B cell (primary cell): Measurements from ENCODE around the gene TUBA8. TPM values are rescaled to one million over a fixed set of nuclear protein-coding genes. Genes with fewer than 3 reads are reported as not detected.

Experiments
- ATAC-seq: fragments of 200-7000 bp; cut with Tn5 transposase; one replicate; pipeline ENCODE4 v1.10.0; 2021; ENCODE audit warnings: low read depth, mild to moderate bottlenecking, moderate number of reproducible peaks, moderate library complexity
- CTCF ChIA-PET: fragments of 350-600 bp; sonication (Branson Sonifier 250); formaldehyde crosslinking; loops from one replicate; lab custom pipeline; 2021; ENCODE audit warnings: antibody characterized with exemption, inconsistent platforms; lab: Charles Lee
- POLR2A ChIA-PET: fragments of 350-600 bp; sonication (Branson Sonifier 250); formaldehyde crosslinking; loops from one replicate; lab custom pipeline; 2021; ENCODE audit warnings: antibody characterized with exemption; lab: Charles Lee
- DNase-seq: peaks from one replicate; pipeline ENCODE4 v3.0.0; 2013
- H2AFZ ChIP-seq: 2 replicates; pipeline ENCODE4 v1.6.1; 2012; ENCODE audit warnings: mild to moderate bottlenecking, low read depth, low read length; ENCODE audit not compliant: insufficient read depth, poor library complexity, severe bottlenecking
- H3K27ac ChIP-seq, 2 donors: 1 replicate in 1 of 2; 2 replicates in 1 of 2; pipeline ENCODE4 v1.5.1; 2012 to 2013; ENCODE audit warnings: low read length in 2 of 2, mild to moderate bottlenecking in 2 of 2, moderate library complexity in 1 of 2
- H3K27me3 ChIP-seq, 4 experiments: fragments of 200-600 bp in 1 of 4; sonication (generic) in 1 of 4; replicated peaks in 1 of 4; 1 replicate in 2 of 4; 2 replicates in 2 of 4; pipeline versions ENCODE4 v1.6.1 to v1.7.0; 2013 to 2016; ENCODE audit warnings: low read length in 3 of 4, mild to moderate bottlenecking in 2 of 4, mixed read lengths in 1 of 4, moderate library complexity in 1 of 4; ENCODE audit not compliant: insufficient read depth in 4 of 4, control insufficient read depth in 3 of 4; ENCODE audit errors: control extremely low read depth in 1 of 4
- H3K36me3 ChIP-seq, 2 experiments: replicated peaks in 1 of 2; 1 replicate in 1 of 2; 2 replicates in 1 of 2; pipeline versions ENCODE4 v1.6.1 to v1.7.1; 2013; ENCODE audit warnings: low read length in 1 of 2; ENCODE audit not compliant: insufficient read depth in 2 of 2, control insufficient read depth in 1 of 2; ENCODE audit errors: control extremely low read depth in 1 of 2, extremely low read depth in 1 of 2
- H3K4me1 ChIP-seq, 2 donors: fragments of 200-600 bp in 1 of 2; sonication (generic) in 1 of 2; 1 replicate in 1 of 2; 2 replicates in 1 of 2; pipeline versions ENCODE4 v1.5.1 to v1.6.1; 2013 to 2017; ENCODE audit warnings: low read length in 2 of 2; ENCODE audit not compliant: control insufficient read depth in 2 of 2, insufficient read depth in 2 of 2
- H3K4me2 ChIP-seq: replicated peaks from 2 replicates; pipeline ENCODE3; 2012; ENCODE audit warnings: mild to moderate bottlenecking, low read depth, low read length; ENCODE audit not compliant: poor library complexity, severe bottlenecking
- H3K4me3 ChIP-seq, 5 experiments: fragments of 200-600 bp in 1 of 5; sonication (generic) in 1 of 5; 1 replicate in 3 of 5; 2 replicates in 2 of 5; pipeline versions ENCODE4 v1.5.1 to v1.7.0; 2011 to 2016; ENCODE audit warnings: low read length in 4 of 5, mild to moderate bottlenecking in 4 of 5, low read depth in 2 of 5, control low read depth in 1 of 5, moderate library complexity in 1 of 5; ENCODE audit not compliant: insufficient read depth in 1 of 5; ENCODE audit errors: control extremely low read depth in 1 of 5, extremely low read depth in 1 of 5
- H3K79me2 ChIP-seq: fragments of 200-600 bp; sonication (generic); one replicate; pipeline ENCODE4 v1.6.0; 2016; ENCODE audit warnings: low read length; ENCODE audit not compliant: control insufficient read depth, insufficient read depth
- H3K9ac ChIP-seq: fragments of 200-600 bp; sonication (generic); 2 replicates; pipeline ENCODE4 v1.6.1; 2017; ENCODE audit warnings: mild to moderate bottlenecking, low read length, moderate library complexity
- H3K9me3 ChIP-seq, 3 donors: one replicate each; pipeline versions ENCODE4 v1.6.1 to v1.7.1; 2013; ENCODE audit warnings: low read length in 2 of 3; ENCODE audit not compliant: control insufficient read depth in 2 of 3, insufficient read depth in 1 of 3; ENCODE audit errors: control extremely low read depth in 1 of 3
- H4K20me1 ChIP-seq: 2 replicates; pipeline ENCODE4 v1.6.0; 2012; ENCODE audit warnings: mild to moderate bottlenecking, low read length; ENCODE audit not compliant: insufficient read depth, control insufficient read depth, poor library complexity, severe bottlenecking
- H3K27ac Mint-ChIP-seq: one replicate; pipeline ENCODE4 v1.8.0; 2021; ENCODE audit warnings: mixed read lengths
- H3K27me3 Mint-ChIP-seq: one replicate; pipeline ENCODE4 v1.8.0; 2021; ENCODE audit warnings: mixed read lengths
- H3K4me1 Mint-ChIP-seq: one replicate; pipeline ENCODE4 v1.8.0; 2021; ENCODE audit warnings: mixed read lengths
- H3K4me3 Mint-ChIP-seq: one replicate; pipeline ENCODE4 v1.8.0; 2021; ENCODE audit warnings: mixed read lengths
- H3K9me3 Mint-ChIP-seq: one replicate; pipeline ENCODE4 v1.8.0; 2022; ENCODE audit warnings: mixed read lengths; ENCODE audit not compliant: insufficient read depth
- CTCF ChIP-seq: fragments of 200-600 bp; IDR thresholded peaks from one replicate; pipeline ENCODE4 v1.8.0; 2022; ENCODE audit warnings: antibody characterized with exemption, mild to moderate bottlenecking
- EZH2 ChIP-seq: IDR thresholded peaks from 2 replicates; pipeline ENCODE4 v1.6.1; 2012; ENCODE audit warnings: borderline replicate concordance, low read depth, mild to moderate bottlenecking, moderate library complexity, low read length; ENCODE audit not compliant: insufficient read depth, poor library complexity, severe bottlenecking
- WGBS: methylation state at CpG from one replicate; pipeline ENCODE4 v1.1.5; 2013; ENCODE audit warnings: missing lambda C conversion rate; ENCODE audit not compliant: insufficient coverage; 5-methylcytosine and 5-hydroxymethylcytosine counted together
- intact Hi-C: fragments of 100-400 bp; cut with micrococcal nuclease; formaldehyde crosslinking; loops from one replicate; pipeline ENCODE4 v1.10.0; 2022
- polyA plus RNA-seq: library from polyadenylated mRNA; depleted of rRNA; stranded (reverse); fragments of >200 nt; gene quantifications from 2 replicates; pipeline ENCODE4 v1.2.3, GENCODE V29; 2012
- total RNA-seq, 2 donors: library from RNA; stranded (reverse); fragments of 120-200 nt in 1 of 2; gene quantifications; 1 replicate in 1 of 2; 2 replicates in 1 of 2; pipeline versions ENCODE4 v1.2.3 to v1.2.4, GENCODE V29; 2013 to 2022

TUBA8 gene
- total and polyA plus RNA-seq, 2 donors (not counting 1 experiment from before 2014, with no cell fraction given) = 1.8 to 3.4 TPM

GRCh38 chr22:18146389-18146753 lies 35.8 kb downstream of the TUBA8 start:
- POLR2A ChIA-PET = no interaction called here
- Mint-ChIP-seq H3K27ac (peak overlapping the region; percentile 20), H3K27me3 (no peaks in the 10 kb centered on the region), H3K4me3 (no peak overlapping the region), H3K4me1 (peaks cover 12% of the 10 kb centered on the region), H3K9me3 (no peaks in the 10 kb centered on the region)
- 100% methylated on average over 1 of the region's 3 CpGs for WGBS
- Histone ChIP-seq H3K4me1 (peaks cover 6 to 14% of the 10 kb centered on the region in 2 donors), H3K27ac (no peak overlapping the region), H3K36me3 (no peaks in the 10 kb centered on the region), H3K27me3 (no peaks in the 10 kb centered on the region), H3K9ac (no peak overlapping the region), H3K4me2 (no peak overlapping the region), H2AFZ (no peak overlapping the region), H3K9me3 (peaks cover 0 to 1% (median 0%) of the 10 kb centered on the region in 3 donors), H4K20me1 (no peaks in the 10 kb centered on the region), H3K4me3 (no peak overlapping the region), H3K79me2 (no peaks in the 10 kb centered on the region)
- intact Hi-C loops = no loop called here
- CTCF ChIA-PET = no interaction called here
- DNase-seq (no peak), ATAC-seq (no peak)
- TF ChIP-seq EZH2 = no peak
- no peak for TF ChIP-seq CTCF

GRCh38 chr22:18147791-18148190 lies 37.2 kb downstream of the TUBA8 start:
- TF ChIP-seq CTCF = no peak
- TF ChIP-seq EZH2 = no peak
- Histone ChIP-seq H3K4me3 (no peak overlapping the region), H3K79me2 (peaks cover 5% of the 10 kb centered on the region), H3K27me3 (no peaks in the 10 kb centered on the region), H3K4me2 (no peak overlapping the region), H3K27ac (no peak overlapping the region), H3K4me1 (peaks cover 6 to 14% of the 10 kb centered on the region in 2 donors), H3K9me3 (no peaks in the 10 kb centered on the region), H3K36me3 (no peaks in the 10 kb centered on the region), H4K20me1 (no peaks in the 10 kb centered on the region), H3K9ac (no peak overlapping the region), H2AFZ (no peak overlapping the region)
- ChIA-PET POLR2A (no interaction called here), CTCF (no interaction called here)
- Mint-ChIP-seq H3K4me1 (peaks cover 15% of the 10 kb centered on the region), H3K27ac (no peak overlapping the region), H3K9me3 (no peaks in the 10 kb centered on the region), H3K27me3 (no peaks in the 10 kb centered on the region), H3K4me3 (no peak overlapping the region)
- no peak for ATAC-seq
- intact Hi-C loops = no loop called here
- DNase-seq = no peak
- WGBS = 93% methylated on average over 5 of the region's 5 CpGs
